ENCODE data around the gene FOXL3.

The FOXL3 gene

DNA sequence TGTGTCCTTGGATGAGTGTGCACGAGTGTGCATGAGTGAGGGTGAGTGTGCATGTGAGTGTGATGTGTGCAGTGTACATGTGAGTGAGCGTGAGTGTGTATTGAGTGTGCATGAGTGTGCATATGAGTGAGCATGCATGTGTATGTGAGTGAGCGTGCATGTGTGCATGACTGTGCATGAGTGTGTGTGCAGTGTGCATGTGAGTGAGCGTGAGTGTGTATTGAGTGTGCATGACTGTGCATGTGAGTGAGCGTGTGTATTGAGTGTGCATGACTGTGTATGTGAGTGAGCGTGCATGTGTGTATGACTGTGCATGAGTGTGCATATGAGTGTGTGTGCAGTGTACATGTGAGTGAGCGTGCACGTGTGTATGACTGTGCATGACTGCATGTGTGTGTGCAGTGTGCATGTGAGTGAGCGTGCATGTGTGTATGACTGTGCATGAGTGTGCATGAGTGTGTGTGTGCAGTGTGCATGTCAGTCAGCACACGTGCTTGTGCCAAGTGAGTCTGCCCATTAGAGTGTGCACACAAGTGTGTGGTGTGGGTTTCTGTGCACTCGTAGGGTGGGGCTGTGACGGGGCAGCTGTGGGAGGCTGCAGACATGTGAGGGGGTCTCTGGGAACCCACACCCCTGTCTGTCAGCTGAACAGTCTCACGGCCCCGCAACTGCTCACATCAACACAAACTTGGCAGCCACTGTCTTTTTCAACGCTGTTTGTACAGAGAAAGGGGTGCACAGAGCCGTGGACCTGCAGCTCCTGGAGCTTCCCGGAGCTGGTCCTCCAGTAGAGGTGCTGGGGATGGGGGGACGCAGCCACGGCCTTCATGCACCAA lies 14.8 kb downstream of the FOXL3 start:
- DNase-seq = no peak

DNA sequence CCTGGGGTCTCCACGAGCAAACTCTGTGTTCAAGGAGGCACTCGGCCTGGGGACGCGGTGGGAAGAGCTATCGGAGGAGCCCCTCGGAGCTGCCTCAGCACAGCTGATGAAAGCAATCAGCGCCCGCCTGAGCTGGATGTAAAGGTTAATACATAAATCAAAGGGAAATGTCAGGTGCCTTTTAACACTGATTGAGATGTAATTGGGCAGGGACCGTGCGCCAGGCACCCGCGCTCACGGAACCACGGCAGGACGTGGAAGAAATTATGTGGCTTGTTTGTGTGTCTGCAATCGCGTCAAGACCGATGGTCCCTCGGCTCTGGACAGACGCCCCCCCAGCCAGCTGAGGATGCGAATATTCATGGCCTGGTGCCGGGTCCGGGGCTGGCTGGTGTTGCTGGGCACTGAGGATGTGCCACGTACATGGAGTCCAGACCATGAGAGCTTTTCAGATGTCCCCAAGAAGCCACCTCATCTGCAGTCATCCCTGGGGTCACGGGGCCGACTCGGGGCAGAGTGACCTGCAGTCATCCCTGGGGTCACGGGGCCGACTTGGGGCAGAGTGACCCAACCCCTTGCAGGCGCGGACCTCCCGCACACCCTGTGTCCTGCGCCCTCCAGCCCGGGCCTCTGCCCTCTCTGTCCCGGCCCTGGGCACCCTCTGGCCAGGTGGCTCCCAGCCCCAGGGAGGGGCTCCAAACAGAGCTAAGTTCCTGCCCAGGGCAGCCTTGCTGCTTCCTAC lies 15.6 kb downstream of the FOXL3 start:
- DNase-seq = no peak

DNA sequence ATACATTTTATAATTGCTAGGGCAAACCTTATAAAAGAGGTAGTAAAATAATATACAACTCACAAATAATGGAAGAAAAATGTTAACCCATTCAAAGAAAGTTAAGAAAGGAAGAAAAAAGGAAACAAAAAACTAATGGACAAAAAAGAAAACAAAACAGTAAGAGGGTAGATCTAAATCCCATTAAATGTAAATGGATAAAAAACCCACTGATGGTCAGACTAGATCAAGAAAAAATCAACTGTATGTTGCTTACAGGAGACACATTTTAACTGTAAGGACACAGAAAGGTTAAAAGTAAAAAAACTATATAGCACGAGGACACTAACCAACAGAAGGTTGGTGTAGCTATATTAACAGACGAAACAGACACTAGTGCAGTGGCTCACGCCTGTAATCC lies 18.0 kb downstream of the FOXL3 start:
- DNase-seq = no peak

DNA sequence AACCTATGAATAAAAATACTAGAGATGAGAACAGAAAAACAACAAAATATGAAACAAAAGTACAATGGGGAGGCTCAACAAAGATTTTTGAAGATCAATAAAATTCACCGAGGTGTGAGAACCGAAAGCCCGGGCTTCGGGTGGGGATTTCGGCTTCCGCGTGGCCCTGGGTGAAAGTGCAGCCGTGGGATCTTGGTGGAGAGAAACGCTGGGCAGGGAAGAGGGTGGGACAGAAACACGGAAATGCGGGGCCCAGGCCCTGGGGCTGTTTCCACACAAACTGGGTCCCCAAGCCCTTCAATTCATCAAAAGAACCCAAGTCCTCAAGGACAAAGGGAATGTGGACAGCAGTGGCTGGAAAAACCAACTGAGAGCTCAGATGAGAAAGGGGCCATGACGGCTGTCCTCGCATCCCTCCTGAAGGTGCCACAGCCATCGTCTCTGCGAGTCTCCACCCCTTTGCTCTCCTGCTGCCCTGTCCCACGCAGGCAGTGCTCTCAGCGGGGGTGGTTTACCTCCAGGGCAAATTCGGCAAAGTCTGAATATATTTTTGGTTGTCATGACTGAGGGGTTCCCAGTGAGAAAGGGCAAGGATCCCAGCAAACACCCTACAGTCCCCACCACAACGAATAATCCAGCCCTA lies 19.7 kb downstream of the FOXL3 start:
- DNase-seq = no peak

DNA sequence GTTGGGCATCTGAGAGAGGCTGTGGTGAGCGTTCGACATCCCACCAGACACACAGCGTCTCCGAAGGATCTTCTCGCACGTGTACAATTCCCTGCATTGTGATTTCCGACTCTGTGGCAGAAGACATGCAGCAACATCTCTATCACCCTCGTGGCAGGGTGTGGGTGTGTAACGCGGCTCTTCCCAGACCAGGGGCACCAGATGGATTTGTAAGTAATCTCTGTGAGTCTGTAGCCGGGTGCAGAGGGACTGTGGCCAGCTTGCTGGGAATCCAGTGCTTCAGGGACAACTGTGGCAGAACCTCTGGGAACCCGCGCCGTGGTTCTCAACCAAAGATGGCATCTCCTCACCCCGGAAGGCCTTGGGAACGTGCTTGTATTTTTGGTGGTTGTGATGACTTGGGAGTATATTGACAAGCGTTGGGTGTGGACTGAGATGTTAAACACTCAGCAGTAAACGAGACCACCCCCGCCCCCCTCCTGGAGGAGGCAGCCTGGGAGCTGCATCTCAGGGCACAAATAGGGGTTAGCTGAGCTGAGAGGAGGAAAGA lies 21.2 kb downstream of the FOXL3 start:
- DNase-seq = no peak

DNA sequence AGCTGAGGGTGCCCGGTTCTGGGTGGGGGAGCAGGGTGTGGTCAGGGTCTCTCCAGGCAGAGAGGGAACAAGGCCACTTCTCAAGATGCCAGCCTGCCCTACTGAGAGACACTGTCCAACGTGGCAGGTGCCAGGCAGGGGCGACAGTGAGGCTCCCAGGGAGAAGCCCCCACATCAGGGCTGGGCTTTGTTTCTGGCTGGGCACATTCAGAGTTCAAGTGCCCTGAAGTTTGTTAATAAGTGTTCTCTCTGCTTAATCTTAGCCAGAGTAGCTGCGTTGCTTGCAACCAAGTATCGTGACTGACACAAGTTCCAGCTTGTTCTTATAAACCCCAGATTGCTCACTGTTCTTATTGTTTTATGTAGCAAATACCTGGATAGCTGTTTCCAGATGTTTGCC lies 21.8 kb downstream of the FOXL3 start:
- no peak for DNase-seq

DNA sequence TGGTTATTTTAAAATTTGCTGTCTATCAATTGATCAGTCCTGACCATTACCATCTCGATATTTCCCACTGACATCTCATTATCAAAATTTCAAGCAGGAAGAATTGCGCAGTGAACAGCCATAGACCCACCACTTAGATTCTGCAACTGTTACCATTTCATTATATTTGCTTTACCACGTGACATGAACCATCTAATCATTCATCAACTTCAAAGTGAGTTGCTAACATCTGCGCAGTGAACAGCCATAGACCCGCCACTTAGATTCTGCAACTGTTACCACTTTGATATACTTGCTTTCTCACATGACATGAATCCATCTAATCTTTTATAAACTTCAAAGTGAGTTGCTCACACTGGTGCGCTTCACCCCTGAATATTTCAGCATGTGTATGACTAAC lies 22.5 kb downstream of the FOXL3 start:
- no peak for DNase-seq

DNA sequence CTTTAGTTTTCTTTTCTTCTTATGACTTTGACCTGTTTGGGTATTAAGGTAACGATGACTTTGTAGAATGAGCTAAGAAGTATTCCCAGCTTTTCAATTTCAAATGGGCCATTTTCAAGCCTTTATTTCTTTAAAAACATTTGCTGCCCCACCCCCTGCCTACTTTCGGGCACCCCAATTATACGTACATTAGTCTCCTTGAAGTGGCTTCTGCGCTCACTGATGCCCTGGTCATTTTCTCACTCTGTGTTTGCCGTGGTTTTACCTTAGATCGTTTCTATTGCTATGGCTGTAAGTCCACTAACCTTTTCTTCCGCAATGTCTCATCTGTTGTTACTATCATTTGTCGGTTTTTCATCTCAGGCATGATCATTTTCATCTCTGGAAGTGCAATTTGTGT lies 24.9 kb downstream of the FOXL3 start:
- DNase-seq = no peak

DNA sequence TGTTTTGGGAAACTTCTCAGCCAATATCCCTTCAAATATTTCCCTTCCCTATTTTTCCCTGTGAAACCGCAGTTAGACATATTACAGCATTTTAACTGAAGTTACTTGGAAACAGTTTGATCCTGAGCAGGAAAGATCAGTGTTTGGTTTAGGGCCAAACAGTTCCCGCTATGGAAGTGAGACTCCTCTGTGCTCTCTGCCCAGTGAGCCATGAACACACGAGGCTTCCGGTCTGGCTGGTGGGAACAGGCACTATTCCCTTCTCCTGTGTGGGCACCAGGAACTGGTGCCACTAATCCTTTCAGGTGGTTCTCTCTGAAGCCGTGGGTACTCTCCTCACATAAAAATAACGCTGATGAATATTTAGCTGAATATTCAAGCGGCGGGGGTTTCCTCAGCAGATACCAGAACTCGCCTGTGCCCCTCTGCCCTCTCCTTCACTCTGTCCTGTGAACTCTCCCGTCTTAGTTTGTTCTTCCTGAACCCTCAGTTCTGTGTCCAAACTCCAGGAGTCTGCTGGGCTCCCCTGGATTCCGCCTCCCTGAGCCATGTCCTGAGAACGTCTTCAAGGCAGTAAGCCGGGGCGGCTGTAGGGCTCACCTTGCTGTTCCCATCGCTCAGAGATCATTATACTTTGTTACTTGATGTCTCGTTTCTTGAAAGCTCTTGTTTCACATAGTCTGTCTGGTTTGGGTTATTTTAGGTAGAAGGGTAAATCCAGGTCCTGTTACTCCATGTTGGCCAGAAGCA lies 25.7 kb downstream of the FOXL3 start:
- no peak for DNase-seq

DNA sequence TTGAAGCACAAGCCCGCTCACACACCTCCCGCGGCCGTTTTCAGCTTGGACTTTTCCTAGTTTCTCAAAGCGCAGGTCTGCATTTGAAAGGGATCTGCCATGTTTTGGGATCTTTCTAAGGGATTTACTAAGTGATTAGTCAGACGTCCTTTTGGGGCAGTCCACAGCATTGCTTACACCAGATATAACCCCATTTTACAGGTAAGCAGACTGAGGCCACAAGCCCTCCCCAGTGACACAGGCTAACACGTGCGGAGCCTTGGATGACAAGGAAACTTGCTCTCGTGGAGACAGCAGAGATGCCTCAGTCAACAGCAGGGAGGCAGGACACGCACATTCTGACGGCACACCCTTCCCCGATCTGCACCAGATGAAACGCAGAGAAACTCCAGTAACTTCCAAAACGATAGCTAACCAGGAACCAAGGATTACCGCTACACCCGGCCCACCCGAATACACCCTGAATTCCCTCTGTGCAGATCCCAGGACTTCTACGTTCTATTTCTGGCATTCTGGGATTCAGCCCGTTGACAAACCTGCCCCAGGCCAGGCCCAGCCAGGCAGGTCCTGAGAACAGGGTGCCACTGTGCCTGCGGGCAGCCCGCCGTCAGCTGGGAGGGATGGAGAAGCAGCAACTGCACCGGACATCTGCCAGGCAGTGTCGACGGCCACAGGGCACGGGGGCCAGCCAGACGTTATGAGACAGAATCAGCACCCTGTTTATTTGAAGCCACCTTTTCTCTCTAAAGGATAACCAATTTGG lies 27.9 kb downstream of the FOXL3 start:
- DNase-seq = no peak

DNA sequence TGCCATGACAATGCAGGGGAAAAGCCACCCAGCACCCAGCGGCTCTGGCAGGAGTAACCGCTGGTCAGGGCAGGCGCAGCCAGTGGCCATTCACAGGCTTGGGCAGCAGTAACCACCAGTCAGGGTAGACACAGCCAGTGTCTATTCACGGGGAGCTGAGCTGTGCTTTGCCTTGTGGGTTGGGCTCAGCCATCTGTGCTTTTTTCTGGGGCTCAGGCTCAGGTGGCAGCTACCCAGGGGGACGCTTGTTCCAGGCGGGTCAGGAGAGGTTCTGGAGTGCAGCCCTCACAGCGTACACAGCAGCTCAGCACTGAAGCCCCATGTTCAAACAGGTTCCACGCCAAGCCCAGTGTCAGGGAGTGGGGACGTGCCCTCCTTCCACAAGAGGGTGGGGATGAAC lies 28.5 kb downstream of the FOXL3 start:
- DNase-seq = no peak

DNA sequence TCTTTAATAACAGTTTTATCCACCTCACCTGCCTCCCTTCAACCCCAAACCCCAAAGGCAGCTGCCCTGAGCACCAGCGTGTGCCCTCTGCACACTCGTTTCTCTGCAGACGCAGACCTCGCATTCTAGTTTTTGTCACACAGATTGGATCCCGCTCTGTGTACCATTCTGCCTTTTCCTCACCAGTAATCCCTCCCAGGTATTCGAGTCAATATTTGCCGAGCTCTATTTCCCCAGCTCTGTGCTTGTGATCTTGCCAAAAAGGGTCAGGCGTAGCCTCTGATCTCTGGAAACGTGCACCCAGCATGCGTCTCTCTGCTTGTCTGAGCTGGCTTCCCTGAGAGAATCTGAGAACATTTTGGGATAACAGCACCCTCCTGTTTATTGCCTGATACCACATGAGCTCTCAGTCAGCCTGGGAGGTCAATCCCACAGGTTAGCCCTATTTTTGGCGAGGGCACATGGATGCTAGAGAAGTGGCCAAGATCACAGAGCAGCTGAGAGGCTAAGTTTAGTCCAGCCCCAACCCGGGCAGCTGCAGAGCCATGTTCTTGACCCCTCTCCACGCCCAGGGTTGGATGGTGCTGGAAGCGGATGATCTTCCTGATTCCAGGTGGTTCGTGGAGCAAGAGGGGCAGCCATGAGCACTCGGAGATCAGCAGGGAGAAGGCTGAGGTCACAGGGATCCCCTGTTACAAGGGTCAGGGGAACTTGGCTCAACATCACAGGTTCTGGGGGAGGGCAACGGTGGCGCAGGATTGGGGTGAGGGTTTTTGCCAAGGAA lies 29.1 kb downstream of the FOXL3 start:
- no peak for DNase-seq

DNA sequence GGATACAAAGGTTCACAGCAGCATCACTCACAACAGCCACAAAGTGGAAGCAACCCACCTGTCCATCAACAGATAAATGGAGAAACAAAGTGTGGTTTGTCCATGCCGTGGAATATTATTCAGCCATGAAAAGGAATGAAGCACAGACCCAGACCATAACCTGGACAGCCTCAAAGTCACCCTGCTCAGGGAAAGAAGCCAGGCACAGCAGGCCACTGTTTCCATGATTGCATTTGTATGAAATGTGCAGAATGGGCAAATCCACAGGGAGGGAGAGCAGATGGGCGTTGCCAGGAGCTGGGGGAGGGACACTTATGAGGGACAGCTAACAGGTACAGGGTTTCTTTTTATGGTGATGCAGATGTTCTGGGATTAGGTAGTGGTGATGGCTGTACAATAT lies 30.3 kb downstream of the FOXL3 start:
- DNase-seq = no peak

DNA sequence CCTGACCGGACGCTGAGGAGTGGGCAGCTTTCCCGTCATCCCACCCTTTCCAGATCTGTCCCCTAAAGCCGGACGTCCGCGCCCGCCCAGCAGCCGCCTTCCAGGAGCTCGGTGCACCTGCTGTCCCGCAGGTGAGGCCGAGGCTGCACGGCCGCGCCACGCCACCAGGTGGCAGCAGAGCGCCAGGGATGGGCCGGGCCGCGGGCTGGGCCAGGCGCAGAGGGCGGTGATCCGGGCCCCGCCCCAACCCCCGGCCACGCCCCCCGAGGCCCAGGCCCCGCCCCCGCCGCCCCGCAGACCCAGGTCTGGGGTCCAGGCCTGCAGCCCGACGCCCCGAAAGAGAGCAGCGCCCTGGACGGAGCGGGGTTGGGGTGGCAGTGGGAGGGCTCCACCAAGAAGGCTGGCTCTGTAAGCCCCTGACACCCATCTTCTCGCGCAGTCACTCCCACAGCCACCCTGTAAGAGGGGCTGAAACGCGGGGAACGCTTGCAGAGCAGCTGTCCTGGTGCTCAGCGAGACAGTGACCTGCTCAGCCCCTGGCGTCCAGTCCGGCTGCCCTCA lies 32.2 kb downstream of the FOXL3 start:
- no peak for DNase-seq

DNA sequence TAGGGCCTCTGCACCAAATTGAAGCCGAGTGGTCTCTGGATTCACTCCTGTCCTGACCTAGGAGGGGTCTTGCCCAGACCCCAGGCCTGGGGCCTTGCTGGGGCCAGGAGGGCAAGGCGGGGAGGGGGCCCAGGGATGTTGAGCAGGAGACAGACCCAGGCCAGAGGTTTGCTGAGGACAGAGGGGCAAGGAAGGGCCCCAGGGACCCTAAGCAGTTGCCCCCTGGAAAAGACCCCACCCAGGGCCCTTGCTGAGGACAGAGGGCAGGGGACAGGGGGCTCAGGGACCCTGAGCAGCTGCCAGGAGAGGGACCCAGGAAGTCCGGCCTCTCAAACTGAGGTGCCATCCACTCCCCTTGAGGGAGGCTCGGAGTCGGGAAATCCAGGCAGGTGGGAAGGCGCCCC lies 32.7 kb downstream of the FOXL3 start:
- no peak for DNase-seq

DNA sequence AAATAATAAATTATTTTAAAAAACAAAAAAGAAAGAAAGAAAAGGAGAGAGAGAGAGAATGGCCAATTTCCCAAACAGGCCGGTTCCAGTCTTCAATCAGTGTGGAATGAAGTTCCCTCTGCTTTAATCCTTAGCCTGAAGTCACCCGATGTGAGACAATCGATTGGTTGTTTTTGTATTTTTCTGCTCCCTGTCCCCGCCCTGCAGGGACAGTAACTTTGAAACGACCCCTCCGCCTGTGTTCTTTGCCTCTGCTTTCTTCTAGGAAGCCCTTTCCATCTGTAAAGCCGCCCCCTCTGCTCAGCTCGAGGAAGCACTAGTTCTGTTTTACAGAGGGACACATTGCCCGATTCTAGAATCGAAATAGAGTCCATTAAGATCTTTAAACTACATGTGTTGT lies 33.4 kb downstream of the FOXL3 start:
- DNase-seq = no peak

DNA sequence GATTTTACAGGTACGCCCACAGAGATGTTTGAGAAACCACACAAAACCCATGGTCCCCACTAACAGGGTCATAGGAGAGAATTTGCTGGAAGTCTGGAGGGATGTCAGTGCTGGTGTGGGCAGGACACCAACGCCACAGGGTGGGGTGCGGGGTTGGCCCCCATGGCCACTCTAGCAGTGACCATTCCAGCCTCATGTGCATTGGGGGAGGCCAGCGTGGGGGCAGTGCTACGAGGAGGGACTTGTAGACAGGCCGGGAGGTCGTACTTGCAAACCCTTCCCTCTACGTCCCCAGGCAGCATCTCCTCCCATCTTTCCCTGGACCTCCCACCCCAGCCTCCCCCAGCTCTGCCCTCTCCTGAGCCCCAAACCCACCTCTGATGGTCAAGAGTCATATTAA lies 34.0 kb downstream of the FOXL3 start:
- DNase-seq = no peak

DNA sequence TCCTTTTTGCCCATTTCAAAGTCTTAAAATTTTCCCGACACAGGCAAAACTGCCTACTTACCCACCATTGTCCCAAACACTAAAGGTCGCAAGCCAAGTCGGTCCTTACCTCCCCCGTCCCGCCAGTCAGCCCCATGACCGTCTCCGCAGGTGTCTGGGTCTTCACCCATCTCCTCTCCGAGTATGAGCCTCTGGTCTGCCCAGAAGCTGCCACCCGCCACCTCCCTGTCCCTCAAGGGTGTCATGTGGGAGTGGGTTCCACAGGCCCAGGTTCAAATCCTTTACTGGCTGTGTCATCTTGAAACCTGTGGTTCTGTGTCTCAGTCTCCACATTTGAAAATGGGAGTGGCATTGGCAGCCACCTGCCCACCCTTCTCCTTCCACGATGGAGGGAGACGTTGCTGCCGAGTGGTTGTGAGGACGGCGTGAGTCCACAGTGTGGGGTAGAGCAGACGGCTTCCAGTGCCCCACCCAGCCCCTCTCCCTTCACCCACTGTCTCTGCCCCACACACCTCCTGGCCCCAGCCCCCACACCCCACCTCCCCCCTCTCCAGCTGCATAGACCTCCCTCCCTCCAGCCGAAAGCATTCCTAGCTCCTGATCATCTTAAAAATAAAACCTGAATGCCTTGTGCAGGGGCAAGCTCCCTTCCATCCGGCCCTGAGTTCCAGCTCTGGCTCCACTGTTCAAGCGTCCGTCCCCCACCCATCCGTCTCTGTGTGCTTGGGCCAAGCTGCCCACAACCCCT lies 35.3 kb downstream of the FOXL3 start:
- DNase-seq = no peak

DNA sequence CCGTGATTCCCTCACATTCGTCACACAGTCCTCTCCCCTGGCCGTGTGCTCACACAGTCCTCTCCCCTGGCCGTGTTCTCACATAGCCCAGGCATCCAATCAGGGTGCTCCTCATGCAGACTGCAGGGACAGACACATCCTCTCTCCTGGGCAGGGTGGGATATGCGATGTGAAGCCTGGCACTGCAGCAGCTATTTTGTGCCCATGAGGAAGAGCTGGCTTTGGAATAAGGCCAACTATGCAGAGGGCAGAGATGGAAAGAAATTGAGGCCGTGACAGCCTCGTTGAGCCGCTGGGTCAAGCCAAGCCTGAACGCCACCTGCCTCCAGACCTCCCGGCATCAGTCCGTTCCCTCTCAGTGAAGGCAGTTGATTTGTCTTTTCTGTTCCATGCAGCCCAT lies 35.8 kb downstream of the FOXL3 start:
- no peak for DNase-seq

DNA sequence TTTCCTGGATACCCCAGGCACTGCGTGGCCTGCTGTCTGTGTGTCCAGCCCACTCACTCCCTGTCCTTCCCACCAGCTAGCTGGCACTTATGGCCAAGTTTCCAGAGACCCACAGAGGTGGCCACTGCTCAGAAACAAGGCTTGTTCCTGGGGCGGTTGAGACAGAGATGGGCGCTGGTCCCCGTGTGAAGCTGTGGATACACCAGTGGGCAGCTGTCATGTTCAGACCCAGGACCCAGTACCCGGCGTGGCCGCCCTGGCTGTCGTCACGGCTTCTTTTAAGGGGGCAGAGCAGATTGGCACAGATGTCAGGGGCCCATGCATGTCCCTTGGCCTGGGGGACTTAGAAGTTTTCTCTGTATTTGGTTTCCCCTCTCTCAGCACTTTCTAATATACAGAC lies 36.3 kb downstream of the FOXL3 start:
- no peak for DNase-seq

Measured in DMS 273 treated with DMSO at 0.1 percent for 48 hours (cell line).